Common myeloid progenitor, CD34-positive (primary cell): ENCODE measurements around the gene QKI.

ENCODE experiments used
- CTCF ChIA-PET: fragments of 350-600 bp; sonication (Branson Sonifier 250); formaldehyde crosslinking; loops from one replicate; lab custom pipeline; 2021; ENCODE audit warnings: antibody characterized with exemption; lab: Charles Lee
- POLR2A ChIA-PET: fragments of 350-600 bp; sonication (Branson Sonifier 250); formaldehyde crosslinking; loops from one replicate; lab custom pipeline; 2021; ENCODE audit warnings: antibody characterized with exemption; lab: Charles Lee
- DNase-seq, 3 donors: peaks; one replicate each; pipeline versions ENCODE4 v3.0.0 to v3.0.0-alpha.2; 2013
- H3K27ac ChIP-seq, 2 experiments: 1 replicate in 1 of 2; 2 replicates in 1 of 2; pipeline ENCODE4 v1.7.0; 2013; ENCODE audit warnings: inconsistent platforms in 2 of 2, low read length in 2 of 2, mild to moderate bottlenecking in 2 of 2, low read depth in 1 of 2, moderate library complexity in 1 of 2; ENCODE audit not compliant: severe bottlenecking in 2 of 2, insufficient read depth in 1 of 2, poor library complexity in 1 of 2
- H3K27me3 ChIP-seq, 5 experiments: replicated peaks in 2 of 5; 1 replicate in 3 of 5; 2 replicates in 2 of 5; pipeline versions ENCODE4 v1.6.1 to v1.7.0; 2013; ENCODE audit warnings: low read length in 4 of 5, mild to moderate bottlenecking in 2 of 5, moderate library complexity in 2 of 5, inconsistent platforms in 1 of 5; ENCODE audit not compliant: insufficient read depth in 5 of 5, control insufficient read depth in 4 of 5
- H3K36me3 ChIP-seq, 4 experiments: 1 replicate in 2 of 4; 2 replicates in 2 of 4; pipeline versions ENCODE4 v1.6.1 to v1.7.0; 2013; ENCODE audit warnings: low read length in 3 of 4, control low read depth in 1 of 4, mild to moderate bottlenecking in 1 of 4; ENCODE audit not compliant: control insufficient read depth in 4 of 4, insufficient read depth in 4 of 4
- H3K4me1 ChIP-seq, 4 experiments: 1 replicate in 3 of 4; 2 replicates in 1 of 4; pipeline versions ENCODE4 v1.6.1 to v1.7.1; 2013; ENCODE audit warnings: low read length in 3 of 4, mild to moderate bottlenecking in 3 of 4, control low read depth in 1 of 4, inconsistent platforms in 1 of 4, moderate library complexity in 1 of 4; ENCODE audit not compliant: control insufficient read depth in 4 of 4, insufficient read depth in 4 of 4; ENCODE audit errors: control extremely low read depth in 1 of 4
- H3K4me3 ChIP-seq, 7 experiments: 1 replicate in 4 of 7; 2 replicates in 3 of 7; pipeline versions ENCODE4 v1.5.1 to v1.7.0; 2013; ENCODE audit warnings: mild to moderate bottlenecking in 7 of 7, low read length in 6 of 7, moderate library complexity in 6 of 7, inconsistent platforms in 2 of 7, low read depth in 2 of 7, control low read depth in 1 of 7; ENCODE audit not compliant: insufficient read depth in 4 of 7, control insufficient read depth in 1 of 7; ENCODE audit errors: extremely low read depth in 1 of 7
- H3K9me3 ChIP-seq, 5 experiments: 1 replicate in 4 of 5; 2 replicates in 1 of 5; pipeline versions ENCODE4 v1.6.1 to v1.7.1; 2013; ENCODE audit warnings: low read length in 4 of 5, mild to moderate bottlenecking in 2 of 5, inconsistent platforms in 1 of 5, low read depth in 1 of 5, moderate library complexity in 1 of 5; ENCODE audit not compliant: control insufficient read depth in 4 of 5, insufficient read depth in 2 of 5; ENCODE audit errors: control extremely low read depth in 1 of 5
- WGBS: methylation state at CpG from one replicate; pipeline ENCODE4 v1.1.5; 2013; ENCODE audit not compliant: insufficient coverage; 5-methylcytosine and 5-hydroxymethylcytosine counted together

QKI gene

GRCh38 chr6:163626073-163626867 lies 211.8 kb downstream of the QKI start:
- ChIA-PET POLR2A (no interaction called here), CTCF (no interaction called here)
- DNase-seq: no peak
- Histone ChIP-seq H3K9me3 (peaks cover 0 to 18% (median 7%) of the 10 kb centered on the region in 5 experiments), H3K27me3 (peaks cover 0 to 43% (median 18%) of the 10 kb centered on the region in 5 experiments), H3K4me1 (peaks cover 0 to 3% (median 0%) of the 10 kb centered on the region in 4 experiments), H3K4me3 (no peak overlapping the region), H3K27ac (no peak overlapping the region), H3K36me3 (no peaks in the 10 kb centered on the region)
- WGBS: 98% methylated on average over 5 of the region's 8 CpGs

- 98% methylated on average over 5 of the region's 11 CpGs for WGBS
- H3K4me1 ChIP-seq: peaks cover 0 to 3% (median 0%) of the 10 kb centered on the region in 4 experiments
- ChIA-PET POLR2A (no interaction called here), CTCF (no interaction called here)
- H3K4me3 ChIP-seq: no peak overlapping the region
- H3K27ac ChIP-seq: no peak overlapping the region
- peaks cover 0 to 48% (median 24%) of the 10 kb centered on the region in 5 experiments for H3K27me3 ChIP-seq
- DNase-seq: no peak
- no peaks in the 10 kb centered on the region for H3K36me3 ChIP-seq
- peaks cover 0 to 18% (median 7%) of the 10 kb centered on the region in 5 experiments for H3K9me3 ChIP-seq
Observed at GRCh38 chr6:163627274-163628062, 212.9 kb downstream of the QKI start.
